K562 (cell line): ENCODE measurements around the gene GART. TPM values are rescaled to one million over a fixed set of nuclear protein-coding genes. Genes with fewer than 3 reads are reported as not detected.

ENCODE experiments used
- CHAMP1 ChIP-seq: fragments of 450-650 bp; IDR thresholded peaks from 2 replicates; pipeline ENCODE4 v1.6.1; 2016; ENCODE audit warnings: mild to moderate bottlenecking
- ELF1 ChIP-seq: fragments of 200-800 bp; sonication (Bioruptor generic); IDR thresholded peaks from 2 replicates; pipeline ENCODE4 v1.6.1; 2016; ENCODE audit warnings: missing genetic modification characterization, missing compliant biosample characterization
- GABPB2 ChIP-seq: fragments of 250-450 bp; sonication (Bioruptor Pico); conservative IDR thresholded peaks from 2 replicates; pipeline ENCODE4 v1.5.1; 2021; ENCODE audit warnings: mild to moderate bottlenecking
- GTF2F1 ChIP-seq: IDR thresholded peaks from 2 replicates; pipeline ENCODE4 v1.6.1; 2011; ENCODE audit warnings: low read depth, low read length, improper control_type of control experiment
- JUND ChIP-seq, 2 experiments: IDR thresholded peaks; 2 replicates in 1 of 2; 3 replicates in 1 of 2; pipeline ENCODE4 v1.6.1; 2011; ENCODE audit warnings: borderline replicate concordance in 2 of 2, low read depth in 2 of 2, low read length in 2 of 2, improper control_type of control experiment in 1 of 2, missing biosample characterization in 1 of 2, missing genetic modification characterization in 1 of 2, missing genetic modification reagents in 1 of 2
- KDM5B ChIP-seq: fragments of 200-600 bp; sonication (generic); IDR thresholded peaks from 2 replicates; pipeline ENCODE4 v1.6.1; 2012; ENCODE audit warnings: low read depth, mild to moderate bottlenecking, moderate library complexity, low read length, control low read depth, inconsistent platforms; ENCODE audit not compliant: insufficient replicate concordance
- NFATC3 ChIP-seq: fragments of 450-650 bp; IDR thresholded peaks from 2 replicates; pipeline ENCODE4 v1.6.1; 2017; ENCODE audit warnings: mild to moderate bottlenecking
- POLR3G ChIP-seq: IDR thresholded peaks from 2 replicates; pipeline ENCODE4 v1.6.1; 2011; ENCODE audit not compliant: insufficient read length, insufficient replicate concordance; ENCODE audit errors: extremely low read depth
- PTBP1 ChIP-seq: fragments of 200-400 bp; formaldehyde crosslinking; IDR thresholded peaks from 2 replicates; pipeline ENCODE4 v1.6.1; 2017; ENCODE audit warnings: low read depth, low read length
- RBM39 ChIP-seq: fragments of 200-400 bp; formaldehyde crosslinking; optimal IDR thresholded peaks from 2 replicates; pipeline ENCODE3; 2018; ENCODE audit warnings: low read depth, low read length
- SRSF1 ChIP-seq: fragments of 200-400 bp; formaldehyde crosslinking; IDR thresholded peaks from 2 replicates; pipeline ENCODE4 v1.6.1; 2017; ENCODE audit warnings: mild to moderate bottlenecking, low read depth, low read length, moderate library complexity
- STAT6 ChIP-seq: sonication (generic); formaldehyde crosslinking; IDR thresholded peaks from 2 replicates; pipeline ENCODE4 v1.8.1; 2023; ENCODE audit warnings: mild to moderate bottlenecking, missing genetic modification reagents
- UBTF ChIP-seq, 2 experiments: IDR thresholded peaks; 2 replicates each; pipeline ENCODE4 v1.6.1; 2012; ENCODE audit warnings: improper control_type of control experiment in 2 of 2, low read depth in 2 of 2, low read length in 2 of 2, borderline replicate concordance in 1 of 2
- VEZF1 ChIP-seq: fragments of 200-800 bp; sonication (Bioruptor generic); IDR thresholded peaks from 2 replicates; pipeline ENCODE4 v1.6.1; 2017; ENCODE audit warnings: missing genetic modification characterization, missing compliant biosample characterization
- ZNF511 ChIP-seq: sonication (generic); formaldehyde crosslinking; IDR thresholded peaks from 2 replicates; pipeline ENCODE4 v1.8.0; 2022; ENCODE audit warnings: mild to moderate bottlenecking, missing genetic modification reagents
- polyA plus RNA-seq, 8 experiments: library from polyadenylated mRNA; depleted of rRNA in 4 of 8; stranded (reverse) in 5 of 8; unstranded in 3 of 8; fragments of >200 nt; fragmentation: Nextera tagmentation in 2 of 8; fragmentation: Illumina TruSeq in 1 of 8; extraction: Ambion mirVana in 2 of 8; extraction: Trizol in 1 of 8; gene quantifications; 2 replicates each; pipeline versions ENCODE4 v1.2.1 to v1.2.3, GENCODE V29; 2011 to 2014; ENCODE audit warnings: inconsistent platforms in 1 of 8, missing spikeins in 1 of 8
- total RNA-seq, 7 experiments: library from RNA; depleted of rRNA in 6 of 7; stranded (reverse); fragments of >200 nt in 6 of 7; fragmentation: Illumina TruSeq in 2 of 7; extraction: Trizol in 2 of 7; gene quantifications; 2 replicates each; pipeline versions ENCODE4 v1.2.1 to v1.2.3, GENCODE V29; 2011 to 2021; ENCODE audit warnings: low replicate concordance in 1 of 7

GART gene
- total and polyA plus RNA-seq, 9 of the 15 experiments (the other 6 are each of a cell fraction or from before 2014, with no cell fraction given), result 141 to 429 (median 349) TPM

GRCh38 chr21:33542640-33543504 lies 955 bp upstream of the GART start, which contains the start of gene SON (continued):
- TF ChIP-seq JUND (IDR thresholded peaks at IDR 0.05; ENCODE audit: borderline replicate concordance, low read depth, low read length), result peak; percentile 81
- TF ChIP-seq JUND (tag; IDR thresholded peaks at IDR 0.05; ENCODE audit: borderline replicate concordance, low read depth, low read length), result peak; percentile 68; the same call in 2 of the 3 replicates
- peak in 1 of 2 experiments; percentile 71; a peak in 2 of 4 replicates for TF ChIP-seq UBTF (IDR thresholded peaks at IDR 0.05; ENCODE audit: borderline replicate concordance in 1 of 2, low read depth in 2 of 2, low read length in 2 of 2)
- 0 out of 2 replicates have a peak, but pooled peaks have one; percentile 16 for TF ChIP-seq GABPB2 (CRISPR knock-in tag)
- no peak for TF ChIP-seq SRSF1
- no peak for TF ChIP-seq NFATC3
- TF ChIP-seq STAT6 (CRISPR knock-in tag), result peak; percentile 90; the same call in 1 of the 2 replicates
- peak; percentile 33; the same call in 1 of the 2 replicates for TF ChIP-seq ELF1 (tag)
- TF ChIP-seq PTBP1, result no peak
- 0 out of 2 replicates have a peak, but pooled peaks have one; percentile 90 for TF ChIP-seq GTF2F1
- TF ChIP-seq ZNF511 (CRISPR knock-in tag), result peak; percentile 47; the same call in 1 of the 2 replicates
- peak; percentile 100 for TF ChIP-seq VEZF1 (CRISPR knock-in tag)
- no peak for TF ChIP-seq POLR3G
- TF ChIP-seq RBM39, result peak; percentile 95
- TF ChIP-seq CHAMP1, result 0 out of 2 replicates have a peak, but pooled peaks have one; percentile 12
- peak; percentile 91 for TF ChIP-seq KDM5B
